A375 (cell line): ENCODE data around the gene HOXA7. TPM values are rescaled to one million over a fixed set of nuclear protein-coding genes. Genes with fewer than 3 reads are reported as not detected.

Source experiments
- small RNA-seq: library from RNA; depleted of rRNA; stranded (forward); fragments of <200 nt; gene quantifications from one replicate; pipeline ENCODE3, GENCODE V24; 2014
- total RNA-seq: library from RNA; depleted of rRNA; stranded (reverse); fragments of >200 nt; shearing (Covaris generic); gene quantifications from 2 replicates; pipeline ENCODE4 v1.2.3, GENCODE V29; 2014; rRNA removed

Gene HOXA7
- not detected in 2 replicates for total RNA-seq

DNA sequence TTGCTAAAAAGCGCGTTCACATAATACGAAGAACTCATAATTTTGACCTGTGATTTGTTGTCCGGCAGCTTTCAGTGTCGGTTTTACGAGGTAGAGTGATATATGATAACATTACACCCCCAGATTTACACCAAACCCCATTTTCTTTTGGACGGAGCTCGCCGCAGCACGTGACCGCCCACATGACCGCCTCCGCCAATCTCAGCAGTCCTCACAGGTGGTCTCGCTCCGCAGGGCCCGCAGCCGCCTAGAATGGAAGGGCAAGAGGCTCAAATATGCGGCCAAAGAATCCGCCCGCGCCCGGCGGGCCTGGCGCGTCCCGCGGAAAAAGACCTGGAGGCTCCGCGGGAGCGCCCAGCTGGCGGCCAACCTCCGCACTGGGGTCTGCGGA, at the start of gene HOXA7:
HOXA7 (minus strand) TSS at position 168 of the 391 bp plus-strand sequence; CDS start at position 38, 130 bp downstream.

DNA sequence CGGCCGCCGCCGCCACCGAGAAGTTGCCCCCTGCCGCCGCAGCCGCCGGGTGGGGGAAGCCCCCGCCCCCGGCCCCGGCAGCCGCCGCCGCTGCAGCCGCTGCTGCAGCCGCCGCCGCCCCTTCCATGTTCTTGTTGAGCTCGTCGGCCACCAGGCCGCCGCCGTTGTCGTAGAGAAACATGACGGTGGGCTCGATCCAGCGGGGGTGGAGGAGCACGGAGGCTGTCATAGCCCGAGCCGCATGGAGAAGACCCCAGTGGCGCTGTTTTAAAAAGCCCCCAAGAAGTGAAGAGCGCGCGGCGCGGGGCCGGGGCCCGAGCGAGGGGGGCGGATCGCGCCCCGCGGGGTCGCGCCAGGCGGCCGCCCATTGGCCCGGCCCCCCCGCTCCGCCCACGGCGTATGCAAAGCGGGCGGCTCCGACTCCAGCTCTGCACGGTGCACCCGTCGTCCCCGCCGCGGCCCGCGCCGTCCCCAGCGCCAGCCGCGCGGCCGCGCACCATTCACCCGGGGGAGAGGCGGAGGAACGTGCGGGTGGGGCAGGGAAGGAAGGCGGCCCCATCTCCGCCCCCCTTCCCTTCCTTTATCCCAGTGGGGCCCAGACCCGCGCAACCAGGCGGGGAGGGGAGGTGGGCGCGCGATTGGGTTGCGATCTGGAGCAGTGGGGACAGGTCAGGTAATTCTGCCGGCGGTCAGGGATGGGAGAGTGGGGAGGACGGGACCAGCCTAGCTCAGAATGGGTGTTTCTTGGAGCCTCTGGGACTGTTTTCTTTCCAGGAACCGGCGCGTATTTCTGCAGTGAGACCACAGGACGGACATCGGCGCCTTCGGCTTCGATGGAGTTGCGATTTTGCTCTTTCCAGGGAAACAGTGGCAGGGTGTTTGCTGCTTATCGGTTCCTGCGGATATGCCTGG, 43.6 kb upstream of the HOXA7 start, which contains the start of gene HOXA13:
HOXA13 (minus strand) TSS at position 243 of the 912 bp plus-strand sequence; CDS start at position 229, 14 bp downstream.

DNA sequence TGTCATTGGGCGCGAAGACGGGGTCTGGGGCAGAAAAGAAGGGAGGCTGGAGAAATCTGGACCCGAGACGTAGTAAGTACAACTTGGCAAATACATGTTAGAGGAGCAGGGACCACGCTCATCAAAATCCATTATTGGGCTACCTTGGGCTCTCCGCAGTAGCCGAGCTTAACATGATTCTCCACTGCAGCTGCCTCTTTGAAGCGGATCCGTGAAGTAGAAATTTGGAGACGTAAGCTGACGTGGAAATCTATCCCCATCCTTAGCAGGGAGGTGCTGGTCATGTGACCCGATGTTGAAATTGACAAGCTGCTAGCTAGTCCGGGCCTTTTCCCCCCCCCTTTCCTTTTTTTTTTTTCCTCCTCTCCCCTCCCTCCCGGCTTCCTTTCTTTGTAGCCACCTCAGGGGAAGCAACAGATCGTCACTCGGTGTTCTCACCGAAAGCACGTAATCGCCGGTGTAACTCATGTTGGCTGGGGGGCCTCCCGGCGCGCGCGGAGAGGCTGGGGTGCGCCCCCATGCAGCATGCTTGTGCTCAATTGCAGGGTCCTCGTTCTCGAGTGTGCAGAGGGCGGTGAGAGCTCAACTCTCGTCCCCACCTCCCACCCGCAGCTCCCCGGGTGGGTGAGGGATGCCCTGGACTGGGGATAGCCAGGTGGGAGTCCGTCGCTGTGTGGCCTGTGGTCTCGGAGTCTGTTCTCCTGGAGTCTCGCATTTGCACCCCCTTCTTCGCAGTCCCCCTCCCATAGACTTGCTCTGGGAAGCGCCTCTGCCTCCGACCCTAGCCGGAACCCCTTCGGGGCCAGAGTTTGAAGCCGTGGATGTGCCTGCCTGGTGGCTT, 28.8 kb upstream of the HOXA7 start, which contains the start of gene HOXA11:
HOXA11 (minus strand) TSS at position 220 of the 841 bp plus-strand sequence; CDS start at position 132, 88 bp downstream.

DNA sequence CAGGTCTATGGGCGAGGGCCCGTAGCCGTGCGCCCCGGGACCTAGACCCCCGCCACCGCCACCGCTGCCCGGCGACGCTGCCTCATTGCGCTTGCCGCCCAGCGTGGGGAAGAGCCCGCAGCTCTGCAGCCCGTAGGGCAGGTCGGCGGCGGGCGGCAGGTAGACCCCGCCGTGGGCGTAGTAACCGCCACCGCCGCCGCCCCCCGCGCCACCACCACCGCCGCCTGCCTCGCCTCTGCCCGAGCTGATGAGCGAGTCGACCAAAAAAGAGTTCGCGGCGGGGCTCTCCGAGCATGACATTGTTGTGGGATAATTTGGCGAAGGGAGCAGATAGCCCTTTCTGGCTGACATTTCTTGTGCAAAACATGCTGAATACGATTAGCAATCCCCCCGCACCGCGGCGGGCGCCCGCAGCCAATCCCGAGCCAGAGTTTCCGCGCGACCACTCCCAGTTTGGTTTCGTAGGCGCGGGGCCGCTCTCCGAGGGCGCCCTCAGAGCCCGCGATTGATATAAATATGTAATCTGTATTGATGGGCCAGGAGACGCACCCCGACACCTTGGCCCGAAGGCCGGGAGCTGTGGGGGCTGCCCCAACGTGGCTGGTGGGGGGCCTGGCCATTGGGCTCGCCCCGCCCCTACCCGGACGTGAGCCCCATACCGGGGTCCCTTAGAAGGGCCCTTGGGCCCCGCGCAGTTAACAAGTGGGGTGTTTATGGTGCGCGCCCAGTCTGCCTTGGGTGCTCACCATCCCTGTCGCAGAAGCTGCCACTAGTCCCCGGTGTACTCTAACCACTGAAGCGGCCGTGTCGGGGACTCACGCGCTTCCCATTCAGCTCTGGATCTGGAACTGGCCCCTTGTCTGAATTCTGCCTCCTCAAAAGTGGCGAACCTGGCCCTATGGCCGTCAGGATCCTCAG, 17.7 kb upstream of the HOXA7 start, which contains the start of gene HOXA10:
HOXA10 (minus strand) TSS at position 365 of the 918 bp plus-strand sequence; CDS start at position 351, 14 bp downstream.

DNA sequence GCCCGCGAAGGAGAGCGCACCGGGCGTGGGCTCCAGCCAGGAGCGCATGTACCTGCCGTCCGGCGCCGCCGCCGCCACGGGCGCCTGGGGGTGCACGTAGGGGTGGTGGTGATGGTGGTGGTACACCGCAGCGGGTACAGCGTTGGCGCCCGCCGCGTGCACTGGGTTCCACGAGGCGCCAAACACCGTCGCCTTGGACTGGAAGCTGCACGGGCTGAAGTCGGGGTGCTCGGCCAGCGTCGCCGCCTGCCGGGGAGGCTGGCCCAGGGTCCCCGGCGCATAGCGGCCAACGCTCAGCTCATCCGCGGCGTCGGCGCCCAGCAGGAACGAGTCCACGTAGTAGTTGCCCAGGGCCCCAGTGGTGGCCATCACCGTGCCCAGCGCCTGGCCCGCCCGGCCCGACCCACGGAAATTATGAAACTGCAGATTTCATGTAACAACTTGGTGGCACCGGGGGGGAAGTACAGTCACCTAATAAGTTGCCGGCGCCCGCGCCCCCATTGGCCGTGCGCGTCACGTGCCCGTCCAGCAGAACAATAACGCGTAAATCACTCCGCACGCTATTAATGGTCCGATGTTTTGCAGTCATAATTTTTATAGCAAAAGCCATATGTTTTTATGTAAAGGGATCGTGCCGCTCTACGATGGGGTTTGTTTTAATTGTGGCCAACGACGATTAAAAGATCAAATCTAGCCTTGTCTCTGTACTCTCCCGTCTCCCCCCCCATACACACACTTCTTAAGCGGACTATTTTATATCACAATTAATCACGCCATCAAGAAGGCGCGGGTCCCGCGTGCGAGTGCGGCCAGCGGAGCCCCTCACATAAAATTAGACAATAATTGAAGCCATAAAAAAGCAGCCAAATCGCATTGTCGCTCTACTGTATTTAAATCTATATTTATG, 8.9 kb upstream of the HOXA7 start, which contains the start of gene HOXA9:
HOXA9 (minus strand) TSS at position 449 of the 907 bp plus-strand sequence; CDS start at position 369, 80 bp downstream.

DNA sequence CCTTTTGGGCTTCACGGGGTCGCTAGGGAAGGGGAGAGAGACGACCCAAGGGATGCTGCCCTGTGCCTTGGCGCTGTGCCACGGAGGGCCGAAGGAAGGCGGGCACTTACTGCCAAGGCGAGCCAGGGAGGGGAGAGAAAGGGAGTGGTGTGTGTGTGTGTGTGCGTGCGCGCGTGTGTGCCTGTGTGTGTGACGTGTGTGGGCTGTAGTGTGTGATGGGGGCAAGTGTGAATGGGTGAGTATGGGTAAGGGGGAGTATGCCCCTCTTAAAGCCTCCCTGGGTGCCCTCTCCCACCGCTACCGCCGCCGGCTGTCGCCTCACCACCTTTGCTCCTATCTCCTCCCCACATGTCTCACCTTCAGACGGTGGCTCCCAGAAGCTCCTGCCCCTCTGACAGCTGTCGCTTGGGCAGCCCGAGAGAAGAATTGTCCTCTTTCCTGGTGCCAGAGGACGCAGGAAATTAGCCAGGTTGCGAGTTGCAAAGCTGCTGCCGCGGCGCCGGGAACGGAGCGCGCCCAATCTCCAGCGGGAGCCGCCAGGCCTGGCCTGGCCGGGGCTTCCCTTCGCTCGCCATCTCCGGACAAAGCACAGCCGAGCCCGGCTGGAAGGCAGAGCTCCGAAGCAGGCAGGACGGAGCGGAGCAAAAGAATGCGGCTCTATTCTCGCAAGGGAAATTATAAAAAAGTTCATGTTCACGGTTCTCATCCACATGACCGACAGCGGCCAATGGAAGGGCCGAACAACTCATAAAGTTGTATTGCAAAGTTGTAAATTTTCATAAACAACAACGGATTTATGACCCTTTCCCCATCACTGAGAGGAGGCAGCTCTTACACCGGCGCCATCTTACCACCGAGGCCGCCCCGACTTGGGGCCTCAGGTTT, 4.3 kb downstream of the HOXA7 start, which contains the start of gene HOXA3:
HOXA3 (minus strand) TSS at position 653 of the 885 bp plus-strand sequence. CDS start 41,943 bp downstream, outside the sequence.

DNA sequence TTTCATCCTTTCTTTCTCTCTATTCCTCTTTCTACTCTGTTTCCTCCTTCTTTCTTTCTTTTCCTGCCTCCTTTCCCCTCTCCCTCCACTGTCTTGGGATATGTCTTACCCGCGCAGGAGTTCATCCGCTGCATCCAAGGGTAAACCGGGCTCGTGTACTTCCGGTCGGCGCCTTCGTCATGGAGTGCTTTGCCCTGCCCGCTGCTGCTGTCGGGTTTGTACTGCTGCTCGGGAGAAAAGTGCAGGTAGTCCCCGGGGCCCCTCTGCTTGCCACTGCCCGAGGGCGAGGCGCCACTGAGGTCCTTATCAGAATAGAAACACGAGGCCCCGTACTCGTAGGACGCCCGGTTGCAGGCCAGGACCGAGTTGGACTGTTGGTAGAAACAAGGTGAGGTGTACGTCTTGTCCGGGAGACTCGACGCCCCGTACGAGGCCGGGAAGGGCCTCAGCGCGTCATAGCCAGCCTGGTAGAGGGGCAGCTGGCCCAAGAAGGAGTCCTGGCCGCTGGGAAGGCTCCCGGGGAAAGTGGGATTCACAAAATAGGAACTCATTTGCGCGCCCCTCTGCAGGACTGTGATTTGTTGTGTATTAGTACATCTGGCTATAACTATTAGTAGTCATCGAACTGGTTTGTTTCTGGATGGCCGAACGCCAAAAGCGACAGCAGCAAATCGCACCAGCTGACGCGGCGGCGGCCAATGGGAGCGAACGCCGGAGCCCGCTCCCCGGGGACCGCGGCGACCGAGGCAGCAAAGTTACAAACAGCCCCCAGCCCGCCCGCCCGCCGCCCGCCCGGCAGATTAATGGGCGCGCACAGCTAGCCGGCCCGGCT, 9.1 kb downstream of the HOXA7 start, which contains the start of gene HOXA6:
HOXA6 (minus strand) TSS at position 576 of the 832 bp plus-strand sequence; CDS start at position 551, 25 bp downstream.

DNA sequence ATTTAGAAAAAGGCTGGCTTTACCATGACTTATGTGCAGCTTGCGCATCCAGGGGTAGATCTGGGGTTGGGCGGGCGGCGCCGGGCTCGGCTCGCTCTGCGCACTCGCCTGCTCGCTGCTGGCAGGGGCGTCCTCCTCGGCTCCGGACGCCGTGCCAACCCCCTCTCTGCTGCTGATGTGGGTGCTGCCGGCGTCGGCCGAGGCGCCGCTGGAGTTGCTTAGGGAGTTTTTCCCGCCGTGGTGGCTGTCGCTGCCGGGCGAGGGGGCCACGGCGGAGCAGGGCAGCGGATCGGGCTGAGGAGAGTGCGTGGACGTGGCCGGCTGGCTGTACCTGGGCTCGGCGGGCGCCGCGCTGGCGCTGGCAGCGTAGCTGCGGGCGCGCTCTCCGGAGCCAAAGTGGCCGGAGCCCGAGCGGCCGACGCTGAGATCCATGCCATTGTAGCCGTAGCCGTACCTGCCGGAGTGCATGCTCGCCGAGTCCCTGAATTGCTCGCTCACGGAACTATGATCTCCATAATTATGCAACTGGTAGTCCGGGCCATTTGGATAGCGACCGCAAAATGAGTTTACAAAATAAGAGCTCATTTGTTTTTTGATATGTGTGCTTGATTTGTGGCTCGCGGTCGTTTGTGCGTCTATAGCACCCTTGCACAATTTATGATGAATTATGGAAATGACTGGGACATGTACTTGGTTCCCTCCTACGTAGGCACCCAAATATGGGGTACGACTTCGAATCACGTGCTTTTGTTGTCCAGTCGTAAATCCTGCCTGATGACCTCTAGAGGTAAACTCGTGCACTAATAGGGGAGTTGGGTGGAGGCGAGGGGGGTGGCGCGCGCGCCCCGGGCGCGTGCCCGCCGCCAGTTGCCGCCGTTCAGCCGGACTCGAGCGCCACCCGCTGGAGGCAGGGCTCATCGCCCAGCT, 13.2 kb downstream of the HOXA7 start, which contains the start of gene HOXA5:
HOXA5 (minus strand) TSS at position 659 of the 927 bp plus-strand sequence; CDS start at position 585, 74 bp downstream.

DNA sequence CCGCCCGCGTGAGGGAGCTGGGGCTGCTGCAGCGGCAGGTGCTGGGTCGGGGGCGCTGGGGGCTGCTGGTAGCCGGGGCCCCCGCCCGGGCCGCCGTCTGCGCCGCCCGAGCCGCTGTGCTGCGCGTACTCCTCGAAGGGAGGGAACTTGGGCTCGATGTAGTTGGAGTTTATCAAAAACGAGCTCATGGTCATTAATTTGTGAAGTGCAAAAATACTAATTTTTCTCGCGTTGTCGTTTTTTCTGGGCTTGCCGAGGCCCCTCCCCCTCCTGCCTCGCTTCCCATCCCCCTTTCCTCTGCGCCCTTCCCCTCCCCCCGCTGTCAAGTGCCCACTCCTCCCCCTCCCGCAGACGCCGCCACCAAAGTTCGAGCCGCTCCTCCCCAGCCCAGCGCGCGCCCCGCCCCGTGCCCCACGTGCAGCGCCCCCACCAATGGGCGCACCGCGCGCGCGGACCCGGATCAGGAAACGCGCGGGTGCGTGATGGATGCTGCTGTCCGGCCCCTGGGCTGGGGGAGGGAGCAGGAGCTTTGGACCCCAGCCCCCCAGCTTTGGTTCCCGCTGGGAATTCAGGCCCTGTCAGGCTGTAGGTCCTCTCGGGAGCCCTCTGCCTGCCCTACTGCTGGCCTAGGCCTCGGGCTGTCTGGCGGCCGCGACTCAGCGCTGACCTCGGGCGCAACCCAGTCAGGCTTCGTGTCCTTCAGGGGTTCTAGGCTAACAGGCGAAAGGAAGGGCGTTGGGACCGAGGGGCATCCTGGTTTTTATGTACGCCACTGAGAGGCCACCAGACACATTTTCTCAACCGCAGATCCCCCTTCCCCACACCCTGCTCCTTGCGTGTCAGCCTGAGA, 25.7 kb downstream of the HOXA7 start, which contains the start of gene HOXA4:
HOXA4 (minus strand) TSS at position 218 of the 850 bp plus-strand sequence; CDS start at position 194, 24 bp downstream.

Small RNAs within 50 kb of the gene (small RNA-seq; reads per million reads assigned to genes)
- not detected for gene AC004080.5
- gene RF02140, result not detected
- gene RF02141, result not detected

Other genes with a start within 250 kb of the HOXA7 start
- 0.94 and 1.1 TPM in 2 replicates for gene HOXA1, start 60.7 kb downstream of the HOXA7 start, total RNA-seq
- 1.4 TPM in 2 replicates for gene HOXA2, start 54.0 kb downstream of the HOXA7 start, total RNA-seq
- gene HOXA4, start 25.9 kb downstream of the HOXA7 start, total RNA-seq, result 2.9 and 4.0 TPM in 2 replicates
- gene HOXA5, start 13.0 kb downstream of the HOXA7 start, total RNA-seq, result 13.1 and 25.2 TPM in 2 replicates
- gene HOXA6, start 8.9 kb downstream of the HOXA7 start, total RNA-seq, result 5.7 TPM in 2 replicates
- 2.5 and 2.6 TPM in 2 replicates for gene HOXA3, start 4.1 kb downstream of the HOXA7 start, total RNA-seq
- 1.2 and 1.3 TPM in 2 replicates for gene HOXA9, start 8.9 kb upstream of the HOXA7 start, total RNA-seq
- 14.8 and 16.1 TPM in 2 replicates for gene HOXA10, start 17.6 kb upstream of the HOXA7 start, total RNA-seq
- 1.2 TPM in 2 replicates for gene HOXA11, start 28.6 kb upstream of the HOXA7 start, total RNA-seq
- 0.11 and 0.26 TPM in 2 replicates for gene HOXA13, start 43.4 kb upstream of the HOXA7 start, total RNA-seq
- not detected in 2 replicates for gene EVX1, start 86.1 kb upstream of the HOXA7 start, total RNA-seq